Measurements from ENCODE around the gene TDP2.
"Not testable (repeated sequence)": the region's sequence is repeated elsewhere in the genome, so short reads cannot be mapped to it uniquely, and the experiment has no call there.

Gene TDP2

DNA sequence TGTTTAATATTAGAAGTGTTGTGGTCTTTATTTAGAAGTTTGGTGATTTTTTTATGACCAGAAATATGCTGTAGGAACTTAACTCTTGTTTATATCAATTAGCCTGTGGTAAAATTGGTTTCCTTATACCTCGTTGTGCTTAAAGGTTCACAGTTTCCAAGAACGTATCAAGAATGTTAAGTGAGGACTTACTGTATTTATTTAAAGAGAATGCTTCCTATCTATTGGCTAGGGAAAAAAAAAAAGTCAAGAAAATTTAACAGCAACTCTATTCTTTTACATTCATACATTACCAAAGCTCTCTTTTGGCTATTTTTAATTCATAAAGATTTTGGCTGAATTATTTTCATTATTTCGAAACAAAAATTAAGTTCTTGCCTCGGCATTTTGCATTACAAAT is 22.3 kb downstream of the TDP2 start:
- no peak for DNase-seq (ENCODE audit: low spot score)

GRCh38 chr6:24643920-24644319 is 22.8 kb downstream of the TDP2 start:
- no peak for DNase-seq (ENCODE audit: low spot score)

DNA sequence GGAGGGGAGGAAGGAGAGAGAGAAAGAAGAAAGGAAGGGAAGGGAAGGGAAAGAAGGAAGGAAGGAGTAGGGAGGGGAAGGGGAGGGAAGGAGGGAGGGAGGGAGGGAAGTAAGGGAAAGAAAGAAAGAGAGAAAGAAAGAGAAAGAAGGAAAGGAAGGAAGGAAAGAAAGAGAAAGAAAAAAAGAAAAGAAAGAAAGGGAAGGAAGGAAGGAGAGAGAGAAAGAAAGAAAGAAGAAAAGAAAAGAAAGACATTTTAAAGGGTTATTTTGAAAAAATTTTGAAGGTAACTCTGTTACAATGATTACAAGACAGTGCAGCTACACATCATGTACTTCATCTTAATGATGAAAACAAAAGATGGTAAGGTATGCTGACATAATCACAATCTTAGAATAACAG is 24.6 kb downstream of the TDP2 start:
- no peak for DNase-seq (ENCODE audit: low spot score)

DNA sequence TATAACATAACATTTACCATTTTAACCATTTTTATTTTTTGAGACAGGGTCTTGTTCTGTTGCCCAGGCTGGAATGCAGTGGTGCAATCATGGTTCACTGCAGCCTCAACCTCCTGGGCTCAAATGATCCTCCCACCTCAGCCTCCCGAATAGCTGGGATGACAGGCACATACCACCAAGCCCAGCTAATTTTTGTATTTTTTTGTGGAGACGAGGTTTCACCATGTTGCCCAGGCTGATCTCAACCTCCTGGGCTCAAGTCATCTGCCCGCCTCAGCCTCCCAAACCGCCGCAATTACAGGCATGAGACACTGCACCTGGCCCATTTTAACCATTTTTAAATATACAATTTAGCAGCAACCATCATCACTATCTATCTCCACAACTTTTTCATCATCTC is 26.1 kb downstream of the TDP2 start:
- not testable (repeated sequence) for DNase-seq (ENCODE audit: low spot score)

- no peak for DNase-seq (ENCODE audit: low spot score)
These were observed 26.5 kb downstream of the TDP2 start for GRCh38 chr6:24640166-24640565.

- no peak for DNase-seq (ENCODE audit: low spot score)
These were observed 30.0 kb downstream of the TDP2 start for GRCh38 chr6:24636681-24637080.

DNA sequence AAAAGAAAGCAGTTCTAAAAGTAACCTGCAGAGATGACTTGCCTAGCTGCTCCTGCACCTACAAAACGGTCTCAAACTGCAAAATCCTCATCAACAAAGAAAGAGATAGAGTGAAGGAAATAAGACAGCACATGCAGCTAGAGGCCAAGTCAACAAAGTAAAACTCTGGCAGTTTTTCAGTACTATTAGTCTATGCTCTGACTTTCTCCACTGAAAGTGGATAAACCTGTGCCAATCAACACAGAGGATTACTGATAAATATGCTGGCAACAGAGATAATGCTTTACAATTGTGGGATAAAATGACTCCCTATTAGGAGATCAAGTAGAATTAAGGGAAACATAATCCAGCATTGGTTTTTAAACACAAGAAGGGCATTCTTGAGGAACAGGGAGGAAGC is 34.1 kb downstream of the TDP2 start:
- DNase-seq (ENCODE audit: low spot score) = no peak

GRCh38 chr6:24631671-24632070 is 35.0 kb downstream of the TDP2 start:
- no peak for DNase-seq (ENCODE audit: low spot score)

- no peak for DNase-seq (ENCODE audit: low spot score)
These were observed 35.7 kb downstream of the TDP2 start for GRCh38 chr6:24630856-24631505.

DNA sequence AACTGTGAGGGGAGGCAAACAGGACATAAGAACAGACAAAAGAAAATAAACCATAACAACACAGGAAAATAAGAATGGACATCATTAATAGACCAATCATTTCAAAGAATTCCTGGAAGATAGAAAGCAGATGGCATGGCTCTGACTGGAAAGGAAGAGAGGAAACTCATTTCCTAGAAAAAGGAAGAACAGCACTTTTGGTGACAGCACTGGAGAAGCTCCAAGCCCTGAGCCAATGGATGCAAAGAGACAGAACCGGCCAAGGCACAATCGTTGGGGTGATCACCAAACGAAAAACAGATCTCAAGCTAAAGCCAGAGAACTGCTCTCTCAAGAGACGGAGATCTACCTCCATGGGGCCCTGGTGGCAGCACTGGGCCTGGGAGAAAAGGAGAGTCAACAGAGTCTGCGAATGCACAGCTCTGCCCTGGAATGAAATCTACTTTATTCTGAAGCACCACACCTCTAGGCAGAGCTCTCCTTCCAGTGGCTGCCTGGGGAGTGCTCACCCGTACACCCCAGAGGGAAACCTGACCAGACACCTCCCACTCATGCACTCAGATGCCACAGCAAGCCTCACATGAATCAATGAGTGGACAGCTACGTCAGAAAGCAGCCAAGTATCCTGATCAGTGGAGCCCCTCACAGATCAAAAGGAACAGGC is 44.9 kb downstream of the TDP2 start:
- no peak for DNase-seq (ENCODE audit: low spot score)

- no peak for DNase-seq (ENCODE audit: low spot score)
These were observed 46.1 kb downstream of the TDP2 start for GRCh38 chr6:24620637-24621036.

DNA sequence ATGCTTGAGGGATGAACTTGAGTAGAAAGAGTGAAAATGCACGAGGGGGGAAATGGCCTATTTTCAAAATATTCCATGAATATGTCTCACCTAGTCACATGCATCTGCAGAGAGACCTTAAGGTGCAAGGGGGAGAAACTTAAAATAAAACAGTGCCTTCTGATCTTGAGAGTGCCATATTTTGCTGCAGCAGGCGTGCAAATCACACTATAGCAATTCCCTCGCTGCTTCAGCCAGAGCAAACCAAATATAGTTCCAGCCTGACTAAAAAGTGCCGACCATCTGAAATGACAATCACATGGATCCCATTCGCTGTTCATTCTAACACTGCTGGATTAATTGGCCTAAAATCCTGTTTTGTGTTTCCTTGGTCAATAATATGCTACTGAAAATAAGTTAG is 47.0 kb downstream of the TDP2 start:
- DNase-seq (ENCODE audit: low spot score) = no peak

- DNase-seq (ENCODE audit: low spot score) = no peak
These were observed 52.1 kb downstream of the TDP2 start for GRCh38 chr6:24614648-24615047.

- DNase-seq (ENCODE audit: low spot score) = no peak
These were observed 52.7 kb downstream of the TDP2 start for GRCh38 chr6:24614043-24614420.

- DNase-seq (ENCODE audit: low spot score) = no peak
These were observed 53.2 kb downstream of the TDP2 start for GRCh38 chr6:24613361-24614042.

- DNase-seq (ENCODE audit: low spot score) = no peak
These were observed 56.0 kb downstream of the TDP2 start for GRCh38 chr6:24610672-24611071.

- DNase-seq (ENCODE audit: low spot score) = no peak
These were observed 59.2 kb downstream of the TDP2 start for GRCh38 chr6:24607310-24608105.

DNA sequence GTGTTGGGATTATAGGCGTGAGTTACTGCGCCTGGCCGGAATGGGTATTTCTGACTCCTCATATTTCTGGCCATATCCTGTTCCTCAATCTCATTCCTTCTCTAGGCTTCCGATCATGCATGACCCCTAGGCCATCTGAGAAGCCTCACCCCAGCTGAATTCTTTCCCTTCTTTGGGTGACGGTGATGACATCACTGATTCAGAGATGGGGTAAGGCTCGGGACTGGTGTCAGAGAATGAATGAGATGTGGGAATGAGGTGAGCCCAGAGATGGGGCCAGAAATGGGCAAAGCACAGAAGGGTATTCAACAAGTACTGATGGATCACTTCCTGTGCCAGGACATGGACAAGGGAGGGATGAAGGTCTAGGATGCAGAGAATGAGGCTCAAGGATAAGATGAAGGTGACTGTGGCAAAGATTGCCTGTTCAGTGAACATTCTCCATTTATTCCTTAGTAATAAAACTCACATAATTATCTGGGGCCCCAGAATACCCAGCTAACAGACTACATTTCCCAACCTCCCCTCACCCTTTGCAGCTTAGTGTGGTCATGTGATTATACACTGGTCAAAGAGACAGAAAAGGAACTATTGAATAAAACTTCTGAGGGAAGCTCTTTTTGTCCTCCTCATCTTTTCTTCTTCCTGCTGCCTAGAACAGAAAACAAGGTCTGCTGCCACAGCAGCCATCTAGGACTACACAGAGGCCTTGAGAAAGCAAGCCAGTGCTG is 60.3 kb downstream of the TDP2 start:
- DNase-seq (ENCODE audit: low spot score) = no peak

DNA sequence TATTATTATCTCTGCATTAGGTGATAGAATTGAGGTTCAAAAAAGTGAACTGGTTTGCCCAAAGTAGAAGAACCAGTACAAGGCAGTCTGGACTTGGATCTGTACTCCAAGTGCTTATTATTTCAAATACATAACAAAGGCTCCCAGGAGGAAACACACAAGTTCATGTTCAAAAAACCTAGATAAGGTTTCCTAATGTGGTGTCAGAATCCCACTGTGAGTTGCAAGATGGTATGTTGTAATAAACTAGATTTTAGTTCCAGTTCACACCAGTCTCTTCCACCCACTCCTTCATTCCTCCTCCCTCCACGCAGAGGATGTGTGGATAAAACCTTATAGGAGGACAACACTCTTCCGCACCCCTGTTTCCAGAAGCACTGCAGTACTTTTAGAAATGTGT is 63.5 kb downstream of the TDP2 start:
- DNase-seq (ENCODE audit: low spot score) = no peak

- no peak for DNase-seq (ENCODE audit: low spot score)
These were observed 65.8 kb downstream of the TDP2 start for GRCh38 chr6:24600903-24601302.

All from ecto neural progenitor cell (in vitro differentiated cells).